ENCODE data around the gene VPS16. TPM values are rescaled to one million over a fixed set of nuclear protein-coding genes. Genes with fewer than 3 reads are reported as not detected.

Gene VPS16
- total RNA-seq, 4 donors from 2014 or later: 22.0 to 37.5 (median 30.2) TPM

- Histone ChIP-seq H3K27ac (replicated peaks in 1 of 4) (no peak overlapping the region), H3K27me3 (no peaks in the 10 kb centered on the region), H3K4me3 (no peak overlapping the region), H3K36me3 (no peaks in the 10 kb centered on the region), H3K4me1 (peaks cover 0 to 4% (median 0%) of the 10 kb centered on the region in 4 donors), H3K9me3 (no peaks in the 10 kb centered on the region)
- no peak for DNase-seq (ENCODE audit: extremely low spot score)
- TF ChIP-seq POLR2A (IDR thresholded peaks at IDR 0.05; ENCODE audit: low read depth): no peak
- no peak for TF ChIP-seq CTCF (IDR thresholded peaks at IDR 0.05)
- TF ChIP-seq EP300 (IDR thresholded peaks at IDR 0.05): no peak
- TF ChIP-seq POLR2AphosphoS5 (IDR thresholded peaks at IDR 0.05): no peak
- intact Hi-C loops (cut with DNase I): no loop called here
Observed at GRCh38 chr20:2914160-2914559, 73.6 kb downstream of the VPS16 start.

Other genes with a start within 250 kb of the VPS16 start
- gene NOP56, start 188.1 kb upstream of the VPS16 start, total RNA-seq: 10 to 100 TPM; 31.6 to 96.4 (median 62.8) TPM
- gene IDH3B, start 176.5 kb upstream of the VPS16 start, total RNA-seq: 100 to 1,000 TPM; 115 to 122 (median 118) TPM
- 10 to 100 TPM; 23.7 to 46.7 (median 30.1) TPM for gene EBF4, start 148.0 kb upstream of the VPS16 start, total RNA-seq
- 1 to 10 TPM in 1 of 4 donors, under 1 TPM in 2, not detected in 1; 0.17 to 1.3 (median 0.45) TPM for gene CPXM1, start 40.1 kb upstream of the VPS16 start, total RNA-seq
- not detected for gene C20orf141, start 25.8 kb upstream of the VPS16 start, total RNA-seq
- gene TMEM239, start 24.4 kb upstream of the VPS16 start, total RNA-seq: not detected
- 10 to 100 TPM; 15.1 to 24.1 (median 22.5) TPM for gene PCED1A, start 90 bp upstream of the VPS16 start, total RNA-seq
- gene PTPRA, start 32.7 kb downstream of the VPS16 start, total RNA-seq: 10 to 100 TPM; 49.2 to 80.8 (median 60.4) TPM
- not detected for gene GNRH2, start 202.9 kb downstream of the VPS16 start, total RNA-seq
- 10 to 100 TPM; 52.3 to 90.7 (median 71.5) TPM for gene MRPS26, start 205.3 kb downstream of the VPS16 start, total RNA-seq
- gene OXT, start 230.9 kb downstream of the VPS16 start, total RNA-seq: not detected
- gene AVP, start 244.0 kb downstream of the VPS16 start, total RNA-seq: not detected